Limb (tissue), 2 donors: ENCODE results near the gene ESPN.

Source experiments
- DNase-seq, 2 donors: peaks; one replicate each; pipeline ENCODE4 v3.0.0-alpha.2; 2016; ENCODE audit errors: extremely low spot score in 2 of 2

ESPN gene

DNA sequence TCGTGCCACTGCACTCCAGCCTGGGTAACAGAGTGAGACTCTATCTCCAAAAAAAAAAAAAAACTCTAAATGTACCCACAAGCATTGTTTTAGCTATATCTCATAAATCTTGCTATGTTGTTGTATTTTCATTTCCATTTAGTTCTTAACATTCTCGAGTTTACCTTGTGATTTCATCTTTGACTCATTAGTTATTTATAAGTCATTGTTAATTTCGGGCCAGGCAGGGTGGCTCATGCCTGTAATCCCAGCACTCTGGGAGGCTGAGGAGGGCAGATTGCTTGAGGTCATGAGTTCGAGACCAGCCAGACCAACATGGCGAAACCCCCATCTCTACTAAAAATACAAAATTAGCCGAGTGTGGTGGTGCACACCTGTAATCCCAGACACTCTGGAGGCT is 16.6 kb upstream of the ESPN start:
- no peak for DNase-seq

DNA sequence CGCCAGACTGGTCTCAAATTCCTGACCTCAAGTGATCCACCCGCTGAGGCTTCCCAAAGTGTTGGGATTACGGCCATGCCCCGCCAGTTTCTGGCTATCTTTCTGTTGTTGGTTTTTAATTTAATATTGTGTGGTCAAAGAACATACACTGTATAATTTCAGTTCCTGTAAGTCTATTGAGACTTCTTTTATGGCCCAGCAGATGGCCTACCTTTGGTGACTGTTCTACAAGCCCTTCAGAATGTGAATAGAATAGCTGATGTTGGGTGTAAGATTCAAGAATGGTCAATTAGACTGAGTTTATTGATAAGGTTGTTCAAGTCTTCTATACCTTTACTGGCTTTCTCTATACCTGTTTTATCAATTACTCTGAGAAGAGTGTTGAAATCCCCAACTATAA is 15.5 kb upstream of the ESPN start:
- DNase-seq: no peak

DNA sequence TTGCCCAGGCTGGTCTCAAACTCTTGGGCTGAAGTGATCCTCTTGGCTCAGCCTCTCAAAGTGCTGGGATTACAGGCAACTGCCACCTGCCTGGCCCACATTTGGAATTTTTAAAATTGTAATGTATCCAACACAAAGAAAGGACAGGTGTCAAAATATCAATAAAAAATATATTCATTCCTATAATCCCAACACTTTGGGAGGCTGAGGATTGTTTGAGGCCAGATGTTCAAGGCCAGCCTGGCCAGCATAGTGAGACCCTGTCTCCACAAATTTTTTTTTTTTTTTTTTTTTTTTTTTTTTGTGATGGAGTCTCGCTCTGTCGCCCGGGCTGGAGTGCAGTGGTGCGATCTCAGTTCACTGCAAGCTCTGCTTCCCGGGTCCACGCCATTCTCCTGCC is 14.8 kb upstream of the ESPN start:
- no peak for DNase-seq

DNA sequence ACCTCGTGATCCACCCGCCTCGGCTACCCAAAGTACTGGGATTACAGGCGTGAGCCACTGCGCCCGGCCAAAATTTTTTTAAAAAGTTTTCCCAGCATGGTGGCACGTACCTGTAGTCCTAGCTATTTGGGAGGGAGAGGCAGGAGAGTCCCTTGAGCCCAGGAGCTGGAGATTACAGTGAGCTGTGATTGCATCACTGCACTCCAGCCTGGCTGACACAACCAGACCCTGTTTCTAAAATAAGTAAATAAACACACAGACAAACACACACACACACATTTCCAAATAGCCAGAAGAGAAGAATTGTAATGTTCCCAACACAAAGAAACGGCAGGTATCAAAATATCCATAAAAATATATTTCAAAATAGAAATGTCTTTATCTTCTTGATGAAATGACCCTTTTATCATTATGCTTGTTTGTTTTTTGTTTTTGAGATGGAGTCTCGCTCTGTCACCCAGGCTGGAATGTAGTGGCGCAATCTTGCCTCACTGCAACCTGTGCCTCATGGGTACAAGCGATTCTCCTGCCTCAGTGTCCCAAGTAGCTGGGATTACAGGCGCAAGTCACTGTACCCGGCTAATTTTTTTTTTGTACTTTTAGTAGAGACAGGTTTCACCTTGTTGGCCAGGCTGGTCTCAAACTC is 14.2 kb upstream of the ESPN start:
- no peak for DNase-seq

DNA sequence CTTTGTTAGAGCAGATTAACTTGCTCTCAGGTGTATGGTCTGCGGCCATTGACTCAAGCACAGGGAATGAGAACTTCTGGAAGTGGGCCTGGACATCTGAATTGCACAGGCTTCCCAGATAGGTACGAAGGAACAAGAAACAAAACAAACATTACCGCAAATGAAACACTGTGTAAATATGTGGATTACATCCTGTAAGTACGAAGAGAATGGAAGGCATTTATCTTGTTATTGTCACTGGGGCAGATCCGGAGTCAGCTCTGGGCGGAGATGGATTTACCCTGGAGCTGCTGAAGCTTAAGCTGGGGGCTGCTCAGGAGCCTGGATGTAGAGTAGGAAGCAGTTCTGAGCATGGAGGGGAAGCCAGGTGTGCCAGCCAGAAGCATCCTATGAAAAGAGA is 11.7 kb upstream of the ESPN start:
- DNase-seq: no peak

DNA sequence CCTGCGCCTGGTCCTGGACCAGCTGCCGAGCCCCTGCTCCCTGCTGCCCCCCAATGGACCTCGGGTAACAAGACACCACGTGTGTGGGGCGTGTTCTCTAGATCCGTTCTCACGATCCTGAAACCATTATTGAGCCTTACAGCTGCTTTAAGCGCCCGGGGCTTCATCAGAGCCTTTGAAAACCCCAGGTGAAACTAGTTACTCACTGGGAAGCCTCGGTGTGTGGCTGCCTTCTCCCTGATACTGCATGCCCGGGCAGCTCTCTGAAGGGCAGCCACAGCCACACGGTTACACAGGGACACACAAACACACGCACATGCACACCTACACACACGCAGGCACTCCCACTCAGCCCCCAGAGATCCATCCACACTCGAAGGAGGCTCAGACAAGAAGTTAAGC is 10.1 kb upstream of the ESPN start:
- DNase-seq: no peak

DNA sequence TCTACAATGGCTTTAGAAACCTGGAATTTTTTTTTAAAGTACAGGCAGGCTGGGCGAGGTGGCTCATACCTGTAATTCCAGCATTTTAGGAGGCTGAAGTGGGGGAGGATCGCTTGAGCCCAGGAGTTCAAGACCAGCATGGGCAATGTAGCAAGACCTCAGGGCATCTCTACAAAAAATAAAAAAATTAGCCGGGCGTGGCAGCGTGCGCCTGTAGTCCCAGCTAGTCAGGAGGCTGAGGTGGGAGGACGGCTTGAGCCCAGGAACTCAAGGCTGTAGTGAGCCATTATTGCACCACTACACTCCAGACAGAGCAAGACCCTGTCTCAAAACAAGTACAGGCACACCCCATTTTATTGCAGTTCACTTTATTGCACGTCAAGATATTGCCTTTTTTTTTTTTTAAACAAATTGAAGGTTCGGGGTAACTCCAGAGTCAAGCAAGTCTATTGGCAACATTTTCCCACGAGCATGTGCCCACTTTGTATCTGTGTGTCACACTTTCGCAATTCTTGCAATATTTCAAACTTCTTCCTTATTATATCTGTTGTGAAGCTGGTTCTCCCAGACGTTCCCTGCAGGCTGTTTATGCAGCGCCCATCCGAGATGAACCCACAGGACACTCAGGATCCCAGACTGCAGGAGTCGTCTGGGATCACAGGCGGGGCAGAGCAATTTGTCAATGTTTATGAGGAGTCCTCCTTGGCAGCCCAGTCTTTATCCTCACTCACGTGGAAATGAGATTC is 9.5 kb upstream of the ESPN start:
- no peak for DNase-seq

DNA sequence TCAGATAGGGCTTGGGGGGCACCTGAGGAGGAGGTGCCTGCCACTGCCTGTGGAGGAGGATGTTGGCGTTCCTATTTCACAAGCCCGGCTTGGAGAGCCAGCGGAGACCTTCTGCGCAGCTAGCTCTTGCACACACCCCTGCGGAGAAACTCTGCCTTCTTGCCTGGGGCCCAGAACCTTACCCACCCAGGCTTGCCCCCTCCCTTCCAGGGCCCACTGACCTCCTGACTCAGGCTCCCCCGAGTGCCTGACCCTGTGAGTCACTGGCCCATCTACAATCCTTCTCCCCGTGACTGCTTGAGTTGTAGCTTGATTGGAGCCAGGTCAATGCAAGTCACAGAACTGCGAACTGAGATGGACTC is 8.3 kb upstream of the ESPN start:
- no peak for DNase-seq

DNA sequence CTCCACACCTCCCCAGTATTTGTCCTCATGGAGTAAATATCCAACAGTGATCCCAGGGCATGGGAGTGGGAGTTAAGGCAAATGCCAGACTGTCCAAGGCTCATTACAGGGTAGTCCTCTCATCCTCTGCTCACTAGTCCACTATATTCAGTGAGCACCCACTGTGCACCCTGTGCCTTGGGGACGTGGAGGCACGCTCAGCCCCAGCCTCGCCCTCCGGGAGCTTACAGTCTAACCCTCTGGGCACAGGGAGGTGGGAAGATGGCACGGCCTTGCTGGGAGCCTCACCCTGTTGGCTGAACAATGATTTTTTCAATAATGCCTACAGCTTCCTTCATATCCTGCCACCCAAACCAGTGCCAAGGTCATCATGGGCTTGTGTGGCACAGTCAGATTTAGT is 7.7 kb upstream of the ESPN start:
- DNase-seq: no peak

DNA sequence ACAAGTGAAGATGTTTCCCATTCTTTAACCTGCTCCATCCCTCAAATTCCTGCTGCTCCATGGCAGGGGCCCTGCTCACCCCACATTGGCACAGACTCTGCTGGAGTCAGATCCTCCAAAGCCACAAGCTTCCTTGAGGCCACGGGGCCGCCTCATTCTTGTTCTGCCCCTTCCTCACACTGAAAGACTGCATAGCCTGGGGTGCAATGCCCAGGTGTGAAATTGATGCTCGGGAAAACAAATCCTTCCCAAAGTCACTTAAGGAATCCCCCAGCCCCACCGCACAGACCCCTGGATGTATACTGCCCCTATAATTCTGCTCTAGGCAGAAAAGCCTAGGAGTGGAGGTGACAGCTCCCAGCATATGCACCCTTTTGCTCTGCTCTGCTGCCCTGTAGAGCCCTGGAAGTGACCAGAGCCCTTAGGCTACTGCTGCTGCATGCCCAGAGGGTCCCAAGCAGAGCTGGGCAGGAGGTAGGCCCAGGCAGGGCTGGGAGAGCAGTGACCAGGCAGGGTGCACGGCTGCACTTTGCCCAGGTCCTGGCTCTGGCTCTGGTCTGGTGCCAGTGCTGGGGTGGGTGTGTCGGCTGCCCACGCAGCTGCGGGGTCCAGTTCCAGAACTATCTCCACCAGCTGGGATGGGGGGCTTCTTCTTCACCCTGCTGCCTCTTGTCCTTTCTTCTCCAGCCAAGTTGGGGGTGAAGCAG is 6.5 kb upstream of the ESPN start:
- no peak for DNase-seq

DNA sequence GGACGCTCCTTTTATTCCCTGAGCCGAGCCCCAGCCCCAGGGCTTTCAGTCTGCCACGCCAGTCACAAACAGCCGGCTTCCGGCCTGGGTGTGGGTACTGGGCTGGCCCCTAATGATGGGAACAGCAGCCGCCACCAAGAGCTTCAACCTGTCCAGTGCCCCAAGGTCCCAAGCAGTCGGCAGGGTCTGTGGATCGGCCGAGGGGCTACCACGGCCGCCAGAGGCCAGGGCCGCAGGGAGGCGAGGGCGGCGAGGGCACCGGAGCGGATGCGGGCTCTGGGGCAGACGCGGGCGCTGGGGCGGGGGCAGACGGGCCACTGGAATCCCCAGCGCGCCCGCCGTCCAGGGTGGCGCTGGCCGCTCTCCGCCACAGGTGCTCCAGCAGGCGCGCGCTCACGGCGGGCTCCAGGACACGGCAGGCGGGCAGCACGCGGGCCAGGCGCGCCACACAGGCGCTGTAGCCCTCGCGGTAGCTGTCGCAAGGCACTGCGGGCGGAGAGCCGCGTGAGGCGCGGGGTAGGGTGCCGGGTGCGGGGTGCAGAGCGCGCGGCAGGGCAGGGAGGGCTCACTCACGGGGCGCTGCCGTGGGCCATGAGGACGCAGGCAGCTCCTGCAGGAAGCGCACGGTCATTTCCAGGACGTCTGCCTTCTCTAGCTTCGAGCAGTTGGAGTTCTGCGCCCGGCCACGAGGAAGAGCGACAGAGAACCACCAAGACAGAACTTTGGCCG is 5.7 kb upstream of the ESPN start:
- no peak for DNase-seq

DNA sequence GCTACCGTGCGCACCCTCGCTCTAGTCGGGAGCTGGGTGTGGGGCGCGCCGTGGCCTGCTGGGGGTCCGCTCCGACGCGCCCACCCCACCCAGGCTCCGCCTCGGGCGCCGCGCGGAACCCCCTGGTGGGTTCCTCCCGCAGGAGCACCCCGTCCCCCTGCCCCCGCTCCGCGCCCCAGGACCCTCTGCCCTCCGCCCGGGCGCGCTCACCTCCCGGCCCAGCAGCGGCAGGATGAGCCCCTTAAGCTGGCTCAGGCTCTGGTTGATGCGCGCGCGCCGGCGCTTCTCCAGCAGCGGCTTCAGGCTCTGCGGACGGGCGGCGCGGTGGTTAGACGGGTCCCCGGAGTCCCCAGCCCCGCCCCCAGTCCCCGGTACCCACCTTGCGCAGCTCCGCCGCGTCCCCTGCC is 5.2 kb upstream of the ESPN start:
- DNase-seq: no peak

DNA sequence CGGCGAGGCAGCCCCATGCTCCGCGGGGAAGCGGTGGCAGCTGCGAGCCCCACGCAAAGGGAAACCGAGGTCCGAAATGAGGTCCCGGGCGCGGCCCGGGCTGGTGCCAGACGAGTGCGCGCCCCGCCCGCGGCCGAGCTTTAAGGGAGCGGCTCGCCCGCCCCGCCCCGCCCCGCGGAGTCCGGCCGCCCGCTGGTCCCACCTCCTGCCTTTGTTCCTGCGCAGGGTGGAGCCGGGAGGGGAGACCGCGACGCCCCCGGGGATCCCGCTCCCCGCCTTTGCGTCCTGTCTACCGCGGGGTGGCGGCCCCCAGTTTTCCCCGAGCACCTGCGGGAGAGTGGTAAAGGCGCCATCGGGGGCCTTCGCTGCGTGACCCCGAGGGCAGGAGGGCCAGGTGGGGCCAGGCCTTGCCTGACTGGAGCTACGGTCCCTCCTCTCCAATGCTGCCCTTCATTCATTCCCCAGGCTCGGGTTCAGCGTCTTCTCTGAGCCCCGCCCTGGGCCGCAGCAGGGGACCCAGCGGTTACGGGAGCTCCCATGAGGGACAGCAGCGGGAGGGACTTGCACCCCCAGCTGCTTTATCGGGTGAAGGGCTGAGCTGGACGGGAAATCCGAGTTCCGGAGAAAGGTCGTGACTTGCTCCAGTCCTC is 4.6 kb upstream of the ESPN start, which contains the start of gene HES2:
Gene HES2, minus strand, starts transcription at position 116 of the 650 bp plus-strand sequence. Its CDS starts 99 bp downstream, at position 17.
- DNase-seq: no peak

DNA sequence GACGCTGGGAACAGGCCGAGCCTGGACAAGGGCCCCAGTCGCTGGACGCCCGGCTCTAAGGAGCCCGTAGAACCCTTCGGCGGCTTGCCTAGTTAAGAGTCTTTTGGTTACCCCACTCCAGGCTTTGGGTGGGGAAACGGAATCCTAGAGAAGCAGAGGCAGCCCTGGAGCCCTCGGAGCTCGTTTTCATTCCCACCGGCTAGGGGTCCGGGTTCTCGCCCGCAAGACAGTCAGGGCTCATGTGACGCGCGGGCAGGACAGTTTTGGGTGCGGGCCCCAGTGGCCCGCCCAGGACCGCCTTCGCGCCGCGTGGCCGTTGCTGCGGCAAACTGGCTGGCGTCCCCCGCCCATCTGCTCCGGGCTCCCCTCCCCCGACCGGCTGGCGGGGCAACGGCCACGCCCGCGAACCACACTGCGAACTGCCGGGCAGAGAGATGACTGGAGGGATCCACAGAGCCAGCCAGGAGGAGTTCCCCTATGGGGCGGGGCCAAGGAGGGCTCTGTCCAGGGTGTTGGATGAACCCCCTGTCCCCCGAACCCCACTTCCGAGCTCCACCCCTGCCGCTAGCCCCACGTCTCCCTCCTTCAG is 4.0 kb upstream of the ESPN start:
- DNase-seq: no peak

DNA sequence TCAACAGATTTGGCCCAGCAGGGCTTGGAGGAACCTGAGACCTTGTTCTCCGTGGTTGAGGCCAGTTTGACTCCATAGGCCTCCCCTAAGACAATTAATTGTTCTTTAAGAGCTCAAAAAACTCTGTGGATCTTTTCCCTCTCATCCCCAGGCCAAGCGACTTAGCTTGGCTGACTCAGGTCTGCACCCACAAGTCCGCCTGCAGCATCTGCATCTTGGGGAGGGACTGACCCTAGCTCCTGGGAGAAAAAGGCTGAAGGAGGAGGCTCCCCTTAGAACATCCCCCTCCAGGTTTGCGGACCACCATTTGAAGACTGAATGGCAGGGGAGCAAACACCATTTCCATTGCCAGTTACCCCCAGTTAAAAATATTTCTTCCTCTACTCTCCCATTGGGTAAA is 3.3 kb upstream of the ESPN start:
- no peak for DNase-seq

DNA sequence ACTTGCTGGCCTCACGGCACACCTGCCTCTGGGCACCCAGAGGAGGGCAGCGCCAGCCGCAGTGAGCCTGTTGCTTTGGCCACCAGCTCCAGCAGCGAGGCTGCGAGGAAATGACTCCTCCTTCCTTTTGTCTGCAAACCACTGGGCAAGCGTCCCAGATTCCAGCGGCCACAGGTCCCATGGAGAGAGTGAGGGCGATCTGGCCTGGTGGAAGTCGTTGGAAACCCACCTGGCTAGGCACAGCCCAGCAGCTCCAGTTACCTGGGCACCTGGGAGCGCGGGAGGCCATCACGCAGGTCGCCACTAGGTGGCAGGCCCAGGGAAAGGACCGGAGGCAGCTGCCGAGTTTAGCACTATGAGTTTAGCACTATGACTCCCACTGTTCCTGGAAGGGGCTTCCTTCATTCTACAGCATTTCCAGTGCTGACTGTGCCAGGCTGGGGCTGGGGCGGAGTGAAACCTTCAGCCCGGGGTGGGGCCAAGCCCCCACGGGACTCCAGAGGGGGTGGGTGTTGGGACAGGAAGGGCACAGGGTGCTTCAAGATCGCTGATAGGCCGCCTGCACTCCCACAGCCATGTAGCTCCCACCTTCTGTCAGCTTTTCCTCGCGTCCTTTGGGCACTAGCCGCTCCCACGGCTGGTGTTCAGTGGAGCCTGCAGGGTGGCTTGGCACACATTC is 1.1 kb upstream of the ESPN start:
- DNase-seq: no peak

DNA sequence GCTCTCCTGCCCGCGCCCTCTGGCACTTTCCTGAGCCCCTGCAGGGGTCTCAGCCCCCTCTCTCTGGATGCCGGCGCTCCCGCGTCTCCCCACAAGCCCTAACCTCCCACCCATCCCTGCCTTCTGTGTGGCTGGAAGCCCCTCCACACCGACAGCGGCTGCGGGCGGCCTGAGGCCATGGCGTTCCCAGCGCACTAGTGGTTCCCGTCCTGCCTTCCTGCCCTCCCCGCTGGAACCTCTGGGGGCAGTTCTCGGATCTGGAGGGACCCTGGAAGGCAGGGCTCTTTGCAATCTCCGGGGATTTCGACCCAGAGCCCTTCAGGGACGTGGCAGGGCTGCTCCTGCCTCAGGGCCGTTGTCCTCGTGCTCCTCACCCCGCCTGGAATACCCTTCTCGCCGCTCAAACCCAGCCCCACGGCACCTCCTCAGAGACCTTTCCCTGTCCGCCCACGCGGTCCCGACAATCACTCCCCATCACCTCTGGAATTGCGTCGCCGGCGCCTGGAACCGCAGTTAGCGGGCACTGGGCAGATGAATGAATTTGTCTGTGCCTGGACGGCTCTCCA is 493 bp upstream of the ESPN start:
- DNase-seq: no peak

DNA sequence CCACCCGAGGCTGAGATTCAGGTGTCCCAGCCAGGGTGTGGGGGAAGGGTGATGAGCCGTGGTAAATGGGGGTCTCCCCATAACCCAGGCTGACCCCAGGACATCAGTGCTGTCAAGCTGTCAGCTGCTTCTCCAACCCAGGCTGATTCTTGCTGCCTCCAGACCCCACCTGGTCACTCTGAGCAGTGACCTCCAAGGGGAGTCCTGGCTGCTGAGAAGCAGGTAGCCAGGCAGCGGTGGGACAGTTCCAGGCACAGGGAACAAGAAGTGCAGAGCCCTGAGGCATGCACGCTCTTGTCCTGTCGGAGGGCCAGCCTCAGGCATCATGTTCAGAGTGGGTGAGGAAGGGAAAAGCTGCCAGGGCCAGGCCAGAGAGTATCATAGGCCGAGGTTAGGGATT is 1.1 kb downstream of the ESPN start:
- no peak for DNase-seq

DNA sequence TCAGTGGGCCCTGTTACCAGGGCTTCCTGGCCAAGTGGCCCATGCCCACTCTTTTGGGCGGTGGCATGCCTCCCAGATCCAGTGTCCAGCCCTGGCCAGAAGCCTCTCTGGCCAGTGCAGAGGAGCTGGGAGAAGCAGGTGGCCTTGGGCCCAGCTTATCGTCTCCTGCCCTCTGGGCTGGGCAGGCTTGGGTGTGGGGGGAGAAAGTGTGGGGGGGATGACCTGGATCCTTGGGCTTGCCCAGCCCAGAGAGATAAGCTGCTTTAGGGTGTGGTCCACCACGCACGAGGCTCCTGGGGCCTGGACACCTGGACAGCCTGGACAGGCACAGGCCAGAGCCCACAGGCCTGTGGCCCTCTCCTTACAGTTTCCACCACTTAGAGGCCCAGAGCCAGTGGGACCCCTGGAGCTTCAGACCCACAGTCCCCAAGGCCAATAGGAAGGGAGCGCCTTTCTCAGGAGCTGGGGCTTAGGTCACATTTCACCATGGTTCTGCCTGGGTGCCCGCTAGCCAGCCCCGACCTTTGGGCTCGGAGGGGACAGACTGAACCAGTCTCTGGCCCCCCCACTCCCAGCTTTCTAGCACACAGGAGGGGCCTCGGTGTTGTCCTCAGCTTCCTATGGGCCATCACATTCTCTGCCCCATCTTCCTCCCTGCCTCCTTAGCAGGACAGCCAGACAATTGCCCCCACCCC is 1.8 kb downstream of the ESPN start:
- DNase-seq: no peak

DNA sequence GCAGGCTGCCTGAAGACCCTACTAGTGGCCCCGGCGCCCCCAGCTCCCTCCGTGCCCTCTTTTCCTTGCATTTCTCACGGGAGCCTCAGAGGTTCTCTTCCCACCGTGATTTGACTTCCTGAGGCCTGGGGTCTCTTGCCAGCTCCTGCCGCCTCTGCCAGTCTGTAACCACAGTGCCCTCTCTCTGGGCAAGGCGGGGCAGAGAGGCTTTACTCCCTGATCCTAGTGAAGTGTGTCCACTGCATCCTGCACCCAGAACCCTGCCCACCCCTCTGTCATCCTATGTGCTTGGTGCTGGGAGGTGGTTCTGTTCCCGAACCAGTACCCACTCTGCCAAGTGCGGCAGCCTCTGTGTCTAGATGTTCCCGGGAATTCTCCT is 2.4 kb downstream of the ESPN start:
- DNase-seq: no peak
